Activated CD4-positive, alpha-beta T cell treated with anti-CD3 and anti-CD28 coated beads, Interleukin-2, amount 50 U/mL, for 1 hour (primary cell): ENCODE data around the gene PITPNC1.
"Not testable (repeated sequence)": the region's sequence is repeated elsewhere in the genome, so short reads cannot be mapped to it uniquely, and the experiment has no call there.

Experiments
- DNase-seq: peaks from one replicate; pipeline ENCODE4 v3.0.0-alpha.2; 2020

Gene PITPNC1

GRCh38 chr17:67702861-67703260 lies 325.8 kb downstream of the PITPNC1 start:
- DNase-seq, result not testable (repeated sequence)

GRCh38 chr17:67707442-67707841 lies 330.4 kb downstream of the PITPNC1 start:
- DNase-seq, result no peak

- no peak for DNase-seq
Measured at GRCh38 chr17:67708378-67708777, 331.3 kb downstream of the PITPNC1 start.

- DNase-seq, result no peak
Measured at GRCh38 chr17:67711916-67712315, 334.8 kb downstream of the PITPNC1 start.

GRCh38 chr17:67712375-67712774 lies 335.3 kb downstream of the PITPNC1 start:
- DNase-seq, result no peak

GRCh38 chr17:67713169-67713568 lies 336.1 kb downstream of the PITPNC1 start:
- no peak for DNase-seq

GRCh38 chr17:67716405-67716798 lies 339.3 kb downstream of the PITPNC1 start:
- no peak for DNase-seq

- no peak for DNase-seq
Measured at GRCh38 chr17:67717192-67717623, 340.1 kb downstream of the PITPNC1 start.

GRCh38 chr17:67717624-67718324 lies 340.7 kb downstream of the PITPNC1 start, which contains the start of gene NOL11:
NOL11 (plus strand) TSS chr17:67717936; CDS start chr17:67717948, 12 bp downstream.
- DNase-seq, result peak; percentile 99

- no peak for DNase-seq
Measured at GRCh38 chr17:67718325-67718941, 341.4 kb downstream of the PITPNC1 start.

- no peak for DNase-seq
Measured at GRCh38 chr17:67725373-67725791, 348.3 kb downstream of the PITPNC1 start.

- no peak for DNase-seq
Measured at GRCh38 chr17:67725807-67726206, 348.7 kb downstream of the PITPNC1 start.

- not testable (repeated sequence) for DNase-seq
Measured at GRCh38 chr17:67727152-67728039, 350.3 kb downstream of the PITPNC1 start.

GRCh38 chr17:67729903-67730302 lies 352.8 kb downstream of the PITPNC1 start:
- DNase-seq, result no peak

GRCh38 chr17:67730731-67731130 lies 353.6 kb downstream of the PITPNC1 start:
- no peak for DNase-seq

- DNase-seq, result no peak
Measured at GRCh38 chr17:67733449-67733848, 356.4 kb downstream of the PITPNC1 start.

- DNase-seq, result no peak
Measured at GRCh38 chr17:67737145-67737544, 360.1 kb downstream of the PITPNC1 start.

GRCh38 chr17:67742025-67742424 lies 364.9 kb downstream of the PITPNC1 start:
- DNase-seq, result no peak
